Natural killer cell (primary cell): Measurements from ENCODE around the gene MYO1E. TPM values are rescaled to one million over a fixed set of nuclear protein-coding genes. Genes with fewer than 3 reads are reported as not detected.
A peak's percentile ranks its signal among the peaks of the same experiment; 100 is the strongest.

Experiments used
- ATAC-seq, 3 donors: fragments of 150-1000 bp in 2 of 3; fragments of 200-7000 bp in 1 of 3; cut with Tn5 transposase; 1 replicate in 1 of 3; 2 replicates in 2 of 3; pipeline ENCODE4 v1.10.0; 2021; ENCODE audit warnings: mild to moderate bottlenecking in 2 of 3, moderate library complexity in 2 of 3
- DNase-seq, 2 donors: peaks; one replicate each; pipeline versions ENCODE4 v3.0.0 to v3.0.0-alpha.2; 2013 to 2021; ENCODE audit warnings: mixed read lengths in 1 of 2
- H3K27ac ChIP-seq: one replicate; pipeline ENCODE4 v1.5.1; 2013; ENCODE audit warnings: mild to moderate bottlenecking, low read length
- H3K27me3 ChIP-seq: one replicate; pipeline ENCODE4 v1.6.1; 2013; ENCODE audit warnings: low read length; ENCODE audit not compliant: control insufficient read depth, insufficient read depth
- H3K36me3 ChIP-seq: one replicate; pipeline ENCODE4 v1.6.1; 2013; ENCODE audit warnings: low read length; ENCODE audit not compliant: control insufficient read depth, insufficient read depth
- H3K4me1 ChIP-seq: one replicate; pipeline ENCODE4 v1.6.1; 2013; ENCODE audit warnings: low read length; ENCODE audit not compliant: control insufficient read depth, insufficient read depth
- H3K4me3 ChIP-seq: one replicate; pipeline ENCODE4 v1.5.1; 2013; ENCODE audit warnings: low read length
- H3K9me3 ChIP-seq: one replicate; pipeline ENCODE4 v1.6.1; 2013; ENCODE audit warnings: low read length; ENCODE audit not compliant: control insufficient read depth, insufficient read depth
- H3K27ac Mint-ChIP-seq, 2 donors: one replicate each; pipeline ENCODE4 v1.8.0; 2022; ENCODE audit warnings: mild to moderate bottlenecking in 2 of 2, mixed read lengths in 2 of 2, moderate library complexity in 1 of 2
- H3K27me3 Mint-ChIP-seq, 2 donors: one replicate each; pipeline ENCODE4 v1.8.0; 2022; ENCODE audit warnings: low read depth in 2 of 2, mixed read lengths in 2 of 2
- H3K36me3 Mint-ChIP-seq: one replicate; pipeline ENCODE4 v1.8.0; 2022; ENCODE audit warnings: mixed read lengths
- H3K4me1 Mint-ChIP-seq, 2 donors: one replicate each; pipeline ENCODE4 v1.8.0; 2022; ENCODE audit warnings: mixed read lengths in 2 of 2
- H3K4me3 Mint-ChIP-seq: one replicate; pipeline ENCODE4 v1.8.0; 2022; ENCODE audit warnings: mild to moderate bottlenecking, moderate library complexity, mixed read lengths
- H3K9me3 Mint-ChIP-seq, 2 donors: one replicate each; pipeline ENCODE4 v1.8.0; 2022; ENCODE audit warnings: mixed read lengths in 2 of 2
- CTCF ChIP-seq: fragments of 200-600 bp; IDR thresholded peaks from one replicate; pipeline ENCODE4 v1.8.0; 2022; ENCODE audit warnings: antibody characterized with exemption
- WGBS: methylation state at CpG from one replicate; pipeline ENCODE4 v1.1.7; 2013; ENCODE audit warnings: missing lambda C conversion rate; ENCODE audit not compliant: insufficient coverage; 5-methylcytosine and 5-hydroxymethylcytosine counted together
- intact Hi-C: fragments of 100-400 bp; cut with micrococcal nuclease; formaldehyde crosslinking; loops from one replicate; pipeline ENCODE4 v1.14.2; 2022
- total RNA-seq, 4 donors: library from RNA; stranded (reverse); fragments of 120-200 nt in 1 of 4; gene quantifications; one replicate each; pipeline versions ENCODE4 v1.2.3 to v1.2.4, GENCODE V29; 2013 to 2022

Gene MYO1E
- total RNA-seq, 3 donors from 2014 or later (not counting 1 experiment from before 2014, with no cell fraction given) = 16.1 to 39.4 (median 22.7) TPM

- no peak for TF ChIP-seq CTCF
- WGBS = 86% methylated on average over 3 of the region's 3 CpGs
- no peak overlapping the region for H3K4me3 ChIP-seq
- H3K27me3 ChIP-seq = no peaks in the 10 kb centered on the region
- H3K9me3 ChIP-seq = no peaks in the 10 kb centered on the region
- H3K4me1 ChIP-seq = peaks cover 18% of the 10 kb centered on the region
- Mint-ChIP-seq H3K27ac (no peak overlapping the region), H3K27me3 (no peaks in the 10 kb centered on the region), H3K4me1 (peaks cover 40 to 41% of the 10 kb centered on the region in 2 donors), H3K36me3 (no peaks in the 10 kb centered on the region), H3K9me3 (no peaks in the 10 kb centered on the region), H3K4me3 (no peak overlapping the region)
- H3K36me3 ChIP-seq = no peaks in the 10 kb centered on the region
- no peak overlapping the region for H3K27ac ChIP-seq
- intact Hi-C loops = no loop called here
- DNase-seq = no peak
- no peak for ATAC-seq
These were observed 94.6 kb downstream of the MYO1E start for GRCh38 chr15:59278120-59278519.

GRCh38 chr15:59276225-59277178, 96.2 kb downstream of the MYO1E start:
- peaks cover 18% of the 10 kb centered on the region for H3K4me1 ChIP-seq
- 95% methylated on average over 14 of the region's 15 CpGs for WGBS
- DNase-seq = no peak

GRCh38 chr15:59274126-59274970, 98.3 kb downstream of the MYO1E start:
- ATAC-seq (peak; percentile 26 to 49 (median 48)), DNase-seq (no peak)
- Histone ChIP-seq H3K9me3 (no peaks in the 10 kb centered on the region), H3K27me3 (no peaks in the 10 kb centered on the region), H3K36me3 (no peaks in the 10 kb centered on the region), H3K4me3 (no peak overlapping the region), H3K4me1 (peaks cover 10% of the 10 kb centered on the region), H3K27ac (no peak overlapping the region)
- no peaks in the 10 kb centered on the region for H3K9me3 Mint-ChIP-seq
- WGBS = 86% methylated on average over 6 of the region's 6 CpGs
- no peak for TF ChIP-seq CTCF
- no peaks in the 10 kb centered on the region for H3K27me3 Mint-ChIP-seq
- peak overlapping the region; percentile 35 for H3K4me3 Mint-ChIP-seq
- intact Hi-C loops = no loop called here
- peaks cover 23 to 29% of the 10 kb centered on the region in 2 donors for H3K4me1 Mint-ChIP-seq
- peak overlapping the region; percentile 19 for H3K27ac Mint-ChIP-seq
- H3K36me3 Mint-ChIP-seq = no peaks in the 10 kb centered on the region

More at GRCh38 chr15:59276225-59277178, 96.2 kb downstream of the MYO1E start:
- intact Hi-C loops = no loop called here
- Histone ChIP-seq H3K4me3 (no peak overlapping the region), H3K9me3 (no peaks in the 10 kb centered on the region), H3K27me3 (no peaks in the 10 kb centered on the region), H3K36me3 (no peaks in the 10 kb centered on the region), H3K27ac (no peak overlapping the region)
- ATAC-seq = no peak
- Mint-ChIP-seq H3K4me1 (peaks cover 31 to 36% of the 10 kb centered on the region in 2 donors), H3K9me3 (no peaks in the 10 kb centered on the region), H3K36me3 (no peaks in the 10 kb centered on the region), H3K4me3 (no peak overlapping the region), H3K27me3 (no peaks in the 10 kb centered on the region), H3K27ac (no peak overlapping the region)
- TF ChIP-seq CTCF = no peak
